Measurements from ENCODE around the gene SULT2B1. TPM values are rescaled to one million over a fixed set of nuclear protein-coding genes. Genes with fewer than 3 reads are reported as not detected.
A peak's percentile ranks its signal among the peaks of the same experiment; 100 is the strongest.
"Not testable (repeated sequence)": the region's sequence is repeated elsewhere in the genome, so short reads cannot be mapped to it uniquely, and the experiment has no call there.

The SULT2B1 gene
- total RNA-seq, 1 donor from 2014 or later, result 0.74 TPM

DNA sequence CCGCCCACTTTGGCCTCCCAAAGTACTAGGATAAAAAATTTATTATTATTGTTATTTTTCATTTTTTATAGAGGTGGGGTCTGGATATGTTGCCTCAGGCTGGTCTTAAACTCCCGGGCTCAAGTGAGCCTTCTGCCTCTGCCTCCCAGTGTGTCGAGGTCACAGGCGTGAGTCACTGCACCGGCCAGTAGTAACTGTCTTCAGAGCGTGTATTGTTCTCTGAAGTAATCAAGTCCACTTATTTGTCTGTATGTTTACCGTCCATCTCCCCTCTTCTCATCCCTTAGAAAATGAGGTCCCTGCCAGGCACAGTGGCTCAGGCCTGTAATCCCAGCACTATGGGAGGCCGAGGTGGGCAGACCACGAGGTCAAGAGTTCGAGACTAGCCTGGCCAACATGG, 18.2 kb upstream of the SULT2B1 start:
- TF ChIP-seq CTCF (IDR thresholded peaks at IDR 0.05; ENCODE audit: unreplicated experiment), result no peak
- Mint-ChIP-seq H3K4me3 (no peak overlapping the region), H3K27ac (no peak overlapping the region), H3K36me3 (no peaks in the 10 kb centered on the region), H3K4me1 (peaks cover 4% of the 10 kb centered on the region), H3K9me3 (peaks cover 4% of the 10 kb centered on the region), H3K27me3 (ENCODE audit: low read depth) (no peaks in the 10 kb centered on the region)
- no peak for DNase-seq (ENCODE audit: low spot score in 2 of 2, unreplicated experiment in 2 of 2)

GRCh38 chr19:48537541-48537940, 14.4 kb upstream of the SULT2B1 start:
- Mint-ChIP-seq H3K4me1 (peaks cover 5% of the 10 kb centered on the region), H3K4me3 (no peak overlapping the region), H3K36me3 (no peaks in the 10 kb centered on the region), H3K27ac (no peak overlapping the region), H3K9me3 (no peaks in the 10 kb centered on the region), H3K27me3 (ENCODE audit: low read depth) (no peaks in the 10 kb centered on the region)
- TF ChIP-seq CTCF (IDR thresholded peaks at IDR 0.05; ENCODE audit: unreplicated experiment), result no peak
- no peak for DNase-seq (ENCODE audit: low spot score in 2 of 2, unreplicated experiment in 2 of 2)

DNA sequence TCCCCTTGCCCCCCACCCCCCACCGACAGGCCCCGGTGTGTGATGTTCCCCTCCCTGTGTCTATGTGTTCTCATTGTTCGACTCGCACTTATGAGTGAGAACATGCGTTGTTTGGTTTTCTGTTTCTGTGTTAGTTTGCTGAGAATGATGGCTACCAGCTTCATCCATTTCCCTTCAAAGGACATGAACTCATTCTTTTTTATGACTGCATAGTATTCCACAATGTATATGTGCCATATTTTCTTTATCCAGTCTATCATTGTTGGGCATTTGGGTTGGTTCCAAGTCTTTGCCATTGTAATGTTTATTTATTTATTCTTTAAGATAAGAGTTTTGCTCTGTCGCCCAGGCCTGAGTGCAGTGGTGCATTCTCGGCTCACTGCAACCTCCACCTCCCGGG, 13.9 kb upstream of the SULT2B1 start:
- H3K4me1 Mint-ChIP-seq; H3K36me3 Mint-ChIP-seq; H3K27me3 Mint-ChIP-seq (ENCODE audit: low read depth); H3K4me3 Mint-ChIP-seq; DNase-seq (ENCODE audit: low spot score in 2 of 2, unreplicated experiment in 2 of 2); H3K27ac Mint-ChIP-seq; H3K9me3 Mint-ChIP-seq: not testable (repeated sequence)

GRCh38 chr19:48539503-48540096, 12.4 kb upstream of the SULT2B1 start:
- no peak overlapping the region for H3K4me3 Mint-ChIP-seq
- peaks cover 14% of the 10 kb centered on the region for H3K4me1 Mint-ChIP-seq
- H3K9me3 Mint-ChIP-seq, result no peaks in the 10 kb centered on the region
- H3K27me3 Mint-ChIP-seq (ENCODE audit: low read depth), result no peaks in the 10 kb centered on the region
- H3K36me3 Mint-ChIP-seq, result no peaks in the 10 kb centered on the region
- peak; percentile 57 for DNase-seq (ENCODE audit: low spot score in 2 of 2, unreplicated experiment in 2 of 2)
- H3K27ac Mint-ChIP-seq, result no peak overlapping the region
- TF ChIP-seq CTCF (IDR thresholded peaks at IDR 0.05; ENCODE audit: unreplicated experiment), result no peak

- peaks cover 14% of the 10 kb centered on the region for H3K4me1 Mint-ChIP-seq
- DNase-seq (ENCODE audit: low spot score in 2 of 2, unreplicated experiment in 2 of 2), result no peak
- no peaks in the 10 kb centered on the region for H3K9me3 Mint-ChIP-seq
- H3K36me3 Mint-ChIP-seq, result no peaks in the 10 kb centered on the region
- no peak overlapping the region for H3K4me3 Mint-ChIP-seq
- peak overlapping the region; percentile 5 for H3K27ac Mint-ChIP-seq
- no peaks in the 10 kb centered on the region for H3K27me3 Mint-ChIP-seq (ENCODE audit: low read depth)
- TF ChIP-seq CTCF (IDR thresholded peaks at IDR 0.05; ENCODE audit: unreplicated experiment), result no peak
Observed at GRCh38 chr19:48540110-48540509, 11.9 kb upstream of the SULT2B1 start.

GRCh38 chr19:48541813-48542212, 10.2 kb upstream of the SULT2B1 start:
- Mint-ChIP-seq H3K4me1 (peaks cover 14% of the 10 kb centered on the region), H3K36me3 (no peaks in the 10 kb centered on the region), H3K9me3 (no peaks in the 10 kb centered on the region), H3K27me3 (ENCODE audit: low read depth) (no peaks in the 10 kb centered on the region), H3K4me3 (no peak overlapping the region), H3K27ac (no peak overlapping the region)
- no peak for TF ChIP-seq CTCF (IDR thresholded peaks at IDR 0.05; ENCODE audit: unreplicated experiment)
- DNase-seq (ENCODE audit: low spot score in 2 of 2, unreplicated experiment in 2 of 2), result no peak
